OCI-LY7 (cell line): Measurements from ENCODE around the gene PRIMA1.

Experiments
- CTCF ChIP-seq: fragments of 200-600 bp; sonication (generic); conservative IDR thresholded peaks from 2 replicates; pipeline ENCODE4 v1.5.1; 2014; ENCODE audit warnings: mild to moderate bottlenecking, antibody characterized with exemption, low read length, moderate library complexity, mixed read lengths
- EZH2phosphoT487 ChIP-seq: fragments of 200-600 bp; sonication (generic); IDR thresholded peaks from 2 replicates; pipeline ENCODE4 v1.6.1; 2018; ENCODE audit warnings: low read depth, borderline replicate concordance, mild to moderate bottlenecking, mixed run types, antibody characterized with exemption, low read length, moderate library complexity, mixed read lengths

GRCh38 chr14:93683226-93683625 lies 105.1 kb downstream of the PRIMA1 start:
- TF ChIP-seq CTCF = no peak
- TF ChIP-seq EZH2phosphoT487 = no peak
